Coronary artery (tissue), 2 donors: ENCODE measurements around the gene SLCO2B1.
A peak's percentile ranks its signal among the peaks of the same experiment; 100 is the strongest.
"Not testable (repeated sequence)": the region's sequence is repeated elsewhere in the genome, so short reads cannot be mapped to it uniquely, and the experiment has no call there.

Experiments
- DNase-seq: peaks from one replicate; pipeline ENCODE4 v3.0.0-alpha.2; 2017; ENCODE audit warnings: low spot score
- H3K27ac ChIP-seq, 2 donors: fragments of 200-600 bp; sonication (generic); one replicate each; pipeline ENCODE4 v1.5.1; 2016 to 2019
- H3K4me3 ChIP-seq: fragments of 200-600 bp; sonication (generic); 2 replicates; pipeline ENCODE4 v1.5.1; 2016; ENCODE audit warnings: mild to moderate bottlenecking, moderate library complexity
- CTCF ChIP-seq: fragments of 200-600 bp; sonication (generic); IDR thresholded peaks from one replicate; pipeline ENCODE4 v1.5.1; 2019; ENCODE audit warnings: antibody characterized with exemption

Gene SLCO2B1

GRCh38 chr11:75150879-75151278, at the start of gene SLCO2B1:
Gene SLCO2B1 (plus strand): TSS chr11:75151107. CDS start chr11:75151382, 275 bp downstream.
- no peak for DNase-seq
- peak within 1 kb of the TSS; percentile 61 for H3K4me3 ChIP-seq
- H3K27ac ChIP-seq = peak within 1 kb of the TSS in 1 of 2 donors; percentile 56
- no peak for TF ChIP-seq CTCF

- no peak for DNase-seq
- Histone ChIP-seq H3K27ac (no peak overlapping the region), H3K4me3 (no peak overlapping the region)
- no peak for TF ChIP-seq CTCF
Measured at GRCh38 chr11:75101424-75102128, 49.3 kb upstream of the SLCO2B1 start.

- Histone ChIP-seq H3K4me3 (no peak overlapping the region), H3K27ac (no peak overlapping the region)
- DNase-seq = no peak
- TF ChIP-seq CTCF = no peak
Measured at GRCh38 chr11:75103380-75104026, 47.4 kb upstream of the SLCO2B1 start.

- Histone ChIP-seq H3K27ac (no peak overlapping the region), H3K4me3 (no peak overlapping the region)
- no peak for TF ChIP-seq CTCF
- DNase-seq = no peak
Measured at GRCh38 chr11:75105462-75105925, 45.4 kb upstream of the SLCO2B1 start.

- DNase-seq, H3K4me3 ChIP-seq, H3K27ac ChIP-seq: not testable (repeated sequence)
Measured at GRCh38 chr11:75105967-75106681, 44.8 kb upstream of the SLCO2B1 start.

GRCh38 chr11:75107187-75107586, 43.7 kb upstream of the SLCO2B1 start:
- no peak overlapping the region for H3K27ac ChIP-seq
- no peak for TF ChIP-seq CTCF
- DNase-seq = no peak

GRCh38 chr11:75112200-75112599, 38.7 kb upstream of the SLCO2B1 start:
- Histone ChIP-seq H3K4me3 (no peak overlapping the region), H3K27ac (no peak overlapping the region)
- DNase-seq = no peak
- TF ChIP-seq CTCF = no peak

More at GRCh38 chr11:75107187-75107586, 43.7 kb upstream of the SLCO2B1 start:
- no peak overlapping the region for H3K4me3 ChIP-seq
